Measurements from ENCODE around the gene SORL1. TPM values are rescaled to one million over a fixed set of nuclear protein-coding genes. Genes with fewer than 3 reads are reported as not detected.

Gene SORL1
- polyA plus RNA-seq, 3 donors, result 52.5 to 61.9 (median 59.4) TPM

GRCh38 chr11:121540627-121541026 is 88.5 kb downstream of the SORL1 start:
- H3K9ac ChIP-seq (ENCODE audit: insufficient read depth, low read length, poor library complexity, severe bottlenecking), result no peak overlapping the region
- H3K4me1 ChIP-seq (ENCODE audit: control insufficient read depth in 1 of 2, insufficient read depth in 2 of 2, low read length in 2 of 2), result no peaks in the 10 kb centered on the region
- H2AFZ ChIP-seq (ENCODE audit: insufficient read depth, low read depth, low read length, poor library complexity, severe bottlenecking), result no peak overlapping the region
- no peak overlapping the region for H3K4me3 Mint-ChIP-seq
- no peak for TF ChIP-seq CTCF (IDR thresholded peaks at IDR 0.05)
- H3K9me3 ChIP-seq (replicated peaks in 1 of 2; ENCODE audit: control insufficient read depth in 1 of 2, insufficient read depth in 1 of 2, low read length in 2 of 2), result no peaks in the 10 kb centered on the region
- H3K27me3 ChIP-seq (ENCODE audit: control insufficient read depth in 2 of 2, insufficient read depth in 2 of 2, low read length in 2 of 2), result no peaks in the 10 kb centered on the region
- no peaks in the 10 kb centered on the region for H3K27me3 Mint-ChIP-seq (ENCODE audit: low read depth in 3 of 3)
- H3K27ac ChIP-seq (ENCODE audit: low read depth in 1 of 2, low read length in 2 of 2), result no peak overlapping the region
- DNase-seq, result no peak
- H3K4me2 ChIP-seq (replicated peaks; ENCODE audit: extremely low read depth, low read length, poor library complexity, severe bottlenecking), result no peak overlapping the region
- intact Hi-C loops (cut with micrococcal nuclease), result no loop called here
- H3K79me2 ChIP-seq (ENCODE audit: insufficient read depth, low read length), result no peaks in the 10 kb centered on the region
- 100% methylated on average over 1 of the region's 3 CpGs for WGBS (ENCODE audit: insufficient coverage)
- peaks cover 94% of the 10 kb centered on the region for H4K20me1 ChIP-seq (ENCODE audit: insufficient read depth, low read length)
- no peak overlapping the region for H3K4me3 ChIP-seq (replicated peaks in 1 of 3; ENCODE audit: low read depth in 2 of 3, low read length in 3 of 3)
- no peak overlapping the region for H3K27ac Mint-ChIP-seq
- H3K36me3 Mint-ChIP-seq, result peaks cover 84 to 96% of the 10 kb centered on the region in 2 donors
- peaks cover 79 to 97% of the 10 kb centered on the region in 2 donors for H3K36me3 ChIP-seq (replicated peaks in 1 of 2; ENCODE audit: control insufficient read depth in 1 of 2, insufficient read depth in 2 of 2, low read length in 2 of 2)
- H3K9me3 Mint-ChIP-seq, result no peaks in the 10 kb centered on the region
- H3K4me1 Mint-ChIP-seq, result peaks cover 2% of the 10 kb centered on the region

GRCh38 chr11:121543836-121544380 is 91.8 kb downstream of the SORL1 start:
- no peak overlapping the region for H3K4me3 ChIP-seq (replicated peaks in 1 of 3; ENCODE audit: low read depth in 2 of 3, low read length in 3 of 3)
- H4K20me1 ChIP-seq (ENCODE audit: insufficient read depth, low read length), result peaks cover 95% of the 10 kb centered on the region
- no peaks in the 10 kb centered on the region for H3K27me3 ChIP-seq (ENCODE audit: control insufficient read depth in 2 of 2, insufficient read depth in 2 of 2, low read length in 2 of 2)
- no peak overlapping the region for H2AFZ ChIP-seq (ENCODE audit: insufficient read depth, low read depth, low read length, poor library complexity, severe bottlenecking)
- peak overlapping the region in 3 of 7 donors; percentile 39 to 40 (median 40) for H3K27ac Mint-ChIP-seq
- peaks cover 80 to 95% of the 10 kb centered on the region in 2 donors for H3K36me3 Mint-ChIP-seq
- H3K27me3 Mint-ChIP-seq (ENCODE audit: low read depth in 3 of 3), result no peaks in the 10 kb centered on the region
- intact Hi-C loops (cut with micrococcal nuclease), result no loop called here
- H3K4me1 Mint-ChIP-seq, result peaks cover 2% of the 10 kb centered on the region
- DNase-seq, result no peak
- H3K9me3 ChIP-seq (replicated peaks in 1 of 2; ENCODE audit: control insufficient read depth in 1 of 2, insufficient read depth in 1 of 2, low read length in 2 of 2), result no peaks in the 10 kb centered on the region
- no peaks in the 10 kb centered on the region for H3K4me1 ChIP-seq (ENCODE audit: control insufficient read depth in 1 of 2, insufficient read depth in 2 of 2, low read length in 2 of 2)
- H3K4me3 Mint-ChIP-seq, result no peak overlapping the region
- H3K36me3 ChIP-seq (replicated peaks in 1 of 2; ENCODE audit: control insufficient read depth in 1 of 2, insufficient read depth in 2 of 2, low read length in 2 of 2), result peaks cover 78 to 97% of the 10 kb centered on the region in 2 donors
- H3K27ac ChIP-seq (ENCODE audit: low read depth in 1 of 2, low read length in 2 of 2), result no peak overlapping the region
- H3K9me3 Mint-ChIP-seq, result no peaks in the 10 kb centered on the region
- H3K9ac ChIP-seq (ENCODE audit: insufficient read depth, low read length, poor library complexity, severe bottlenecking), result no peak overlapping the region
- no peak overlapping the region for H3K4me2 ChIP-seq (replicated peaks; ENCODE audit: extremely low read depth, low read length, poor library complexity, severe bottlenecking)
- no peaks in the 10 kb centered on the region for H3K79me2 ChIP-seq (ENCODE audit: insufficient read depth, low read length)
- no peak for TF ChIP-seq CTCF (IDR thresholded peaks at IDR 0.05)
- WGBS (ENCODE audit: insufficient coverage), result 56% methylated on average over 3 of the region's 6 CpGs

Measured in CD14-positive monocyte (primary cell).